ENCODE data around the gene RBPJ.

RBPJ gene

GRCh38 chr4:26372525-26373172, 51.8 kb downstream of the RBPJ start:
- H3K36me3 ChIP-seq (ENCODE audit: low read depth), result peaks cover 4% of the 10 kb centered on the region; the same call in 1 of the 2 replicates
- TF ChIP-seq CTCF (IDR thresholded peaks at IDR 0.05; ENCODE audit: poor library complexity, severe bottlenecking), result no peak
- peak overlapping the region; percentile 3 for H3K27ac ChIP-seq (ENCODE audit: poor library complexity, severe bottlenecking)
- no peaks in the 10 kb centered on the region for H3K9me3 ChIP-seq (ENCODE audit: severe bottlenecking)
- no peak for DNase-seq (ENCODE audit: low spot score)
- H3K4me1 ChIP-seq (ENCODE audit: insufficient read depth, poor library complexity, severe bottlenecking), result peaks cover 22% of the 10 kb centered on the region
- ATAC-seq (ENCODE audit: low read depth), result peak; percentile 74
- no peak overlapping the region for H3K4me3 ChIP-seq (ENCODE audit: severe bottlenecking)
- H3K27me3 ChIP-seq (ENCODE audit: insufficient read depth, poor library complexity, severe bottlenecking), result no peaks in the 10 kb centered on the region

GRCh38 chr4:26375551-26375950, 54.7 kb downstream of the RBPJ start:
- DNase-seq (ENCODE audit: low spot score), result no peak
- Histone ChIP-seq H3K4me1 (ENCODE audit: insufficient read depth, poor library complexity, severe bottlenecking) (peaks cover 15% of the 10 kb centered on the region), H3K4me3 (ENCODE audit: severe bottlenecking) (no peak overlapping the region), H3K27ac (ENCODE audit: poor library complexity, severe bottlenecking) (no peak overlapping the region), H3K9me3 (ENCODE audit: severe bottlenecking) (no peaks in the 10 kb centered on the region), H3K27me3 (ENCODE audit: insufficient read depth, poor library complexity, severe bottlenecking) (no peaks in the 10 kb centered on the region), H3K36me3 (ENCODE audit: low read depth) (no peaks in the 10 kb centered on the region)
- no peak for ATAC-seq (ENCODE audit: low read depth)
- no peak for TF ChIP-seq CTCF (IDR thresholded peaks at IDR 0.05; ENCODE audit: poor library complexity, severe bottlenecking)

GRCh38 chr4:26377328-26378311, 56.8 kb downstream of the RBPJ start:
- Histone ChIP-seq H3K4me1 (ENCODE audit: insufficient read depth, poor library complexity, severe bottlenecking) (peaks cover 6% of the 10 kb centered on the region), H3K27me3 (ENCODE audit: insufficient read depth, poor library complexity, severe bottlenecking) (no peaks in the 10 kb centered on the region), H3K9me3 (ENCODE audit: severe bottlenecking) (no peaks in the 10 kb centered on the region), H3K27ac (ENCODE audit: poor library complexity, severe bottlenecking) (no peak overlapping the region), H3K4me3 (ENCODE audit: severe bottlenecking) (no peak overlapping the region), H3K36me3 (ENCODE audit: low read depth) (no peaks in the 10 kb centered on the region)
- ATAC-seq (ENCODE audit: low read depth), result no peak
- no peak for TF ChIP-seq CTCF (IDR thresholded peaks at IDR 0.05; ENCODE audit: poor library complexity, severe bottlenecking)
- no peak for DNase-seq (ENCODE audit: low spot score)

GRCh38 chr4:26379837-26380236, 59.0 kb downstream of the RBPJ start:
- H3K4me1 ChIP-seq (ENCODE audit: insufficient read depth, poor library complexity, severe bottlenecking), result no peaks in the 10 kb centered on the region
- no peak overlapping the region for H3K4me3 ChIP-seq (ENCODE audit: severe bottlenecking)
- DNase-seq (ENCODE audit: low spot score), result no peak
- no peak for ATAC-seq (ENCODE audit: low read depth)
- H3K27me3 ChIP-seq (ENCODE audit: insufficient read depth, poor library complexity, severe bottlenecking), result no peaks in the 10 kb centered on the region
- TF ChIP-seq CTCF (IDR thresholded peaks at IDR 0.05; ENCODE audit: poor library complexity, severe bottlenecking), result no peak
- no peak overlapping the region for H3K27ac ChIP-seq (ENCODE audit: poor library complexity, severe bottlenecking)
- no peaks in the 10 kb centered on the region for H3K9me3 ChIP-seq (ENCODE audit: severe bottlenecking)
- H3K36me3 ChIP-seq (ENCODE audit: low read depth), result no peaks in the 10 kb centered on the region
